Glutamatergic neuron (in vitro differentiated cells): ENCODE results near the gene GDF3. TPM values are rescaled to one million over a fixed set of nuclear protein-coding genes. Genes with fewer than 3 reads are reported as not detected.
"Not testable (repeated sequence)": the region's sequence is repeated elsewhere in the genome, so short reads cannot be mapped to it uniquely, and the experiment has no call there.

Source experiments
- DNase-seq: peaks from one replicate; pipeline ENCODE4 v3.0.0; 2022
- H3K27ac Mint-ChIP-seq: one replicate; pipeline ENCODE4 v1.8.0; 2020; ENCODE audit warnings: mild to moderate bottlenecking, mixed read lengths, inconsistent platforms; ENCODE audit not compliant: unreplicated experiment
- H3K27me3 Mint-ChIP-seq: one replicate; pipeline ENCODE4 v1.8.0; 2020; ENCODE audit warnings: mild to moderate bottlenecking, moderate library complexity, mixed read lengths, inconsistent platforms; ENCODE audit not compliant: unreplicated experiment
- H3K36me3 Mint-ChIP-seq: one replicate; pipeline ENCODE4 v1.8.0; 2020; ENCODE audit warnings: mild to moderate bottlenecking, mixed read lengths, inconsistent platforms; ENCODE audit not compliant: unreplicated experiment
- H3K4me1 Mint-ChIP-seq: one replicate; pipeline ENCODE4 v1.8.0; 2020; ENCODE audit warnings: mild to moderate bottlenecking, low read depth, mixed read lengths, inconsistent platforms; ENCODE audit not compliant: unreplicated experiment
- H3K4me3 Mint-ChIP-seq: one replicate; pipeline ENCODE4 v1.8.0; 2020; ENCODE audit warnings: mild to moderate bottlenecking, mixed read lengths, inconsistent platforms; ENCODE audit not compliant: unreplicated experiment
- H3K9me3 Mint-ChIP-seq: one replicate; pipeline ENCODE4 v1.8.0; 2020; ENCODE audit warnings: mild to moderate bottlenecking, moderate library complexity, mixed read lengths, inconsistent platforms; ENCODE audit not compliant: unreplicated experiment
- CTCF ChIP-seq: fragments of 200-600 bp; sonication (generic); IDR thresholded peaks from one replicate; pipeline ENCODE4 v1.5.0; 2021; ENCODE audit not compliant: partially characterized antibody, unreplicated experiment
- total RNA-seq: library from RNA; stranded (reverse); fragmentation: NEBNext Ultra II Directional; extraction: Animal tissue kit (Norgen Biotek cat#: 25700); gene quantifications from one replicate; pipeline ENCODE4 v1.2.1, GENCODE V29; 2021; ENCODE audit not compliant: unreplicated experiment

The GDF3 gene
- total RNA-seq, 1 donor from 2014 or later: 0.34 TPM

DNA sequence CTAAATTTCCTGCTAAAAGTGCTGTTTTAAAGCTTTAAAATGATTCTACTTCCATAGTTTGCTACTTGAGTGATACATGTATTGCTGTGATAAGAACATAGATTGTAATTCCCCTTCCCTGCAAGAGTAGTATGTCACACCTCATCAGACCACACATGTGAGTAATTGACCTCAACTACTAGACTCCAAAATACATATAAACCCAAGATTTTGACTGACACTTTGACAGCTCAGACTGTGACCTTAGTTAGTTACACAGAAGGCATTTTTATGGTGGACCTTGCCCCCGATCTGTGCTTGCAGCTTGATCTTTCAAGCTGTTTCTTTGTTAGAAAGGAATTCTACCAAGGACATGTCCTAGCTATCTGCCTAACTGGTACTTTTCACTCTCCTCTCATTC, 48.5 kb downstream of the GDF3 start:
- no peak for TF ChIP-seq CTCF
- Mint-ChIP-seq H3K27ac (no peak overlapping the region), H3K36me3 (no peaks in the 10 kb centered on the region), H3K4me3 (no peak overlapping the region), H3K27me3 (no peaks in the 10 kb centered on the region), H3K9me3 (peaks cover 2% of the 10 kb centered on the region), H3K4me1 (no peaks in the 10 kb centered on the region)
- no peak for DNase-seq

DNA sequence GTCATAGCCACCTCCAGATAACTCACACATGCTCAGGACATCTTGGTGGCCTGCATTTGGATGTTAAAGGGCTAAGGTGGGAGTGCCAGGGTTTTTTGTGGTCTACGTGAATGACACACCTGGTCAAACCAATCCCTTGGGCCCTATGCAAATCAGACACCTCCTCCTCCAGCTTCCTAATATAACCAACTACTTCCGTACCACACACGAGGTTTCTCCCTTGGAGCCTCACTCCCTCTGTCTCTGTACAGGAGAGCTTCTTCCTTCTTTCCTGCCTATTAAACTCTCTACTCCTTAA, 49.4 kb downstream of the GDF3 start:
- H3K4me3 Mint-ChIP-seq: no peak overlapping the region
- no peak for DNase-seq
- no peak for TF ChIP-seq CTCF
- no peaks in the 10 kb centered on the region for H3K36me3 Mint-ChIP-seq
- peaks cover 2% of the 10 kb centered on the region for H3K4me1 Mint-ChIP-seq
- no peak overlapping the region for H3K27ac Mint-ChIP-seq
- peaks cover 2% of the 10 kb centered on the region for H3K9me3 Mint-ChIP-seq
- H3K27me3 Mint-ChIP-seq: no peaks in the 10 kb centered on the region

GRCh38 chr12:7645395-7646177, 50.0 kb downstream of the GDF3 start:
- no peaks in the 10 kb centered on the region for H3K36me3 Mint-ChIP-seq
- H3K4me1 Mint-ChIP-seq: peaks cover 2% of the 10 kb centered on the region
- H3K27me3 Mint-ChIP-seq: no peaks in the 10 kb centered on the region
- H3K27ac Mint-ChIP-seq: no peak overlapping the region
- H3K4me3 Mint-ChIP-seq: no peak overlapping the region
- peak; percentile 31 for DNase-seq
- TF ChIP-seq CTCF: peak; percentile 94
- peaks cover 2% of the 10 kb centered on the region for H3K9me3 Mint-ChIP-seq

DNA sequence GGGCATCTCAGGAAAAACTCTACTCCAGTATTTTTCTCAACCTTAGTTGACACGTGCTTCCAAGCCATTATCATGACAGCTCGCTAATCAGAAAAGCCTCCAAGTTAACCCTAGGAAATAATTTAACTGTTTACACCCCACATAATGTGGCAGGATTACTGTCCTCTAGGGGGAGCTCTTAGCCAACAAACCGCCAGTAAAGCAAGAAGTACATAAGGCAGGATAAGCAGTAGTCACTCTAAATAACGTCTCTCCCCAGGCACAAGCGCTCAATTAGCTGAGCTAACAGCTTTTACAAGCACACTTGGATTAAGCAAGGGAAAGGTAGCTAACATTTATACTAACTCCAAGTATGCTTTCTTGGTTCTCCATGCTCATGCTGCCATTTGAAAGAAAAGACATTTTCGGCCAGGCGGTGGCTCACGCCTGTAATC, 52.7 kb downstream of the GDF3 start:
- Mint-ChIP-seq H3K36me3 (no peaks in the 10 kb centered on the region), H3K27me3 (no peaks in the 10 kb centered on the region), H3K4me1 (peaks cover 9% of the 10 kb centered on the region), H3K4me3 (no peak overlapping the region), H3K27ac (no peak overlapping the region), H3K9me3 (peaks cover 5% of the 10 kb centered on the region)
- no peak for DNase-seq
- peak; percentile 74 for TF ChIP-seq CTCF

DNA sequence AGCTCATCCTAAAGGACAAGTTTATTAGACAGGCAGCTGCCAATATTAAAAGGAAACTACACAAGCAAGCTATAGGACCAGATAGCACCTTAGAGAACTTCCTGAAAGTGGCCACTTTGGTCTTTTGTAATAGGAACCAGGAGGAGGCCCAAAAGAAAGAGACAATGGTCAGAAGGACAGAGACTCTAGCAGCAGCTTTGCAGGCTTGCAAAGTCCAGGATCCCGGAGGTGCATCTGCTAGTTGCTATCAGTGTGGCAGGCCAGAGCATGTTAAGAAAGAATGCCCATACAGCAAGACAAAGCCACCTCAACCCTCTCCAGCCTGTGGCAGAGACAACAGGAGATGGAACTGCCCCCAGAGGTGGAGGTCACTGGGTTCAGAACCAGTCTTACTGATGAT, 53.3 kb downstream of the GDF3 start:
- no peak for TF ChIP-seq CTCF
- H3K27me3 Mint-ChIP-seq: no peaks in the 10 kb centered on the region
- peaks cover 9% of the 10 kb centered on the region for H3K4me1 Mint-ChIP-seq
- H3K4me3 Mint-ChIP-seq: no peak overlapping the region
- DNase-seq: no peak
- H3K27ac Mint-ChIP-seq: no peak overlapping the region
- peaks cover 5% of the 10 kb centered on the region for H3K9me3 Mint-ChIP-seq
- H3K36me3 Mint-ChIP-seq: no peaks in the 10 kb centered on the region

GRCh38 chr12:7640123-7640995, 55.2 kb downstream of the GDF3 start:
- H3K4me1 Mint-ChIP-seq, H3K36me3 Mint-ChIP-seq, H3K27me3 Mint-ChIP-seq, H3K9me3 Mint-ChIP-seq: not testable (repeated sequence)
- peak overlapping the region; percentile 78 for H3K27ac Mint-ChIP-seq
- H3K4me3 Mint-ChIP-seq: peak overlapping the region; percentile 76
- peak; percentile 38 for DNase-seq
